ENCODE data around the gene TEAD4.

DNA sequence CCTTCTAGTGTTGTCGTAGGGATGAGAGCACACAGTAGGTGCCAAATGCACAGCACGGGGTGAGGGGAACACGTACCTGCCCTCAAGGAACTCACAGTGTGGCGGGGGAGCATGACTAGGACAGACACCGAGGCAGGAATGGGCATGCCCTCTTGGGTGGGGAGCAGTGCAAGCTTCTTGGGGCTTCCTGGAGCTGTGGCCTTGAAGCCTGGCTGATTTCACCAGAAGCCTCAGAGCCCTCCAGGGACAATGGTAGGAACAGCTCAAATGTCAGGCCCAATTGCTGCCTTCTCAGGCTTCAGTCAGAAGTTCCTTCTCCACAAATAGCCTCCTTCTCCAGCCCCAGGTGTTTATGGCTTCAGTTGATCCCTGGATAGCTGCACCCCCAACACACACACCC lies 43.4 kb downstream of the TEAD4 start:
- TF ChIP-seq, protein P1, sequence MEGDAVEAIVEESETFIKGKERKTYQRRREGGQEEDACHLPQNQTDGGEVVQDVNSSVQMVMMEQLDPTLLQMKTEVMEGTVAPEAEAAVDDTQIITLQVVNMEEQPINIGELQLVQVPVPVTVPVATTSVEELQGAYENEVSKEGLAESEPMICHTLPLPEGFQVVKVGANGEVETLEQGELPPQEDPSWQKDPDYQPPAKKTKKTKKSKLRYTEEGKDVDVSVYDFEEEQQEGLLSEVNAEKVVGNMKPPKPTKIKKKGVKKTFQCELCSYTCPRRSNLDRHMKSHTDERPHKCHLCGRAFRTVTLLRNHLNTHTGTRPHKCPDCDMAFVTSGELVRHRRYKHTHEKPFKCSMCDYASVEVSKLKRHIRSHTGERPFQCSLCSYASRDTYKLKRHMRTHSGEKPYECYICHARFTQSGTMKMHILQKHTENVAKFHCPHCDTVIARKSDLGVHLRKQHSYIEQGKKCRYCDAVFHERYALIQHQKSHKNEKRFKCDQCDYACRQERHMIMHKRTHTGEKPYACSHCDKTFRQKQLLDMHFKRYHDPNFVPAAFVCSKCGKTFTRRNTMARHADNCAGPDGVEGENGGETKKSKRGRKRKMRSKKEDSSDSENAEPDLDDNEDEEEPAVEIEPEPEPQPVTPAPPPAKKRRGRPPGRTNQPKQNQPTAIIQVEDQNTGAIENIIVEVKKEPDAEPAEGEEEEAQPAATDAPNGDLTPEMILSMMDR (conservative IDR thresholded peaks at IDR 0.05 in 1 of 2, IDR thresholded peaks at IDR 0.05 in 1 of 2; ENCODE audit: extremely low read depth in 1 of 2, insufficient read depth in 1 of 2, low read depth in 1 of 2, low read length in 2 of 2) = no peak
- no peak for TF ChIP-seq EZH2 (IDR thresholded peaks at IDR 0.05; ENCODE audit: borderline replicate concordance, low read length)

Measured in mammary epithelial cell (primary cell).